Parathyroid adenoma (tissue), 2 donors: Measurements from ENCODE around the gene FAM234B.

ENCODE experiments used
- H2AFZ ChIP-seq: fragments of 300-600 bp; sonication (generic); one replicate; pipeline ENCODE4 v1.7.0; 2017; ENCODE audit warnings: antibody characterized with exemption, mild to moderate bottlenecking
- H3K27ac ChIP-seq: fragments of 300-600 bp; sonication (generic); one replicate; pipeline ENCODE4 v1.7.0; 2017
- H3K27me3 ChIP-seq: fragments of 300-600 bp; sonication (generic); one replicate; pipeline ENCODE4 v1.7.0; 2017; ENCODE audit warnings: low read length; ENCODE audit not compliant: control insufficient read depth, insufficient read depth
- H3K36me3 ChIP-seq: fragments of 300-600 bp; sonication (generic); one replicate; pipeline ENCODE4 v1.7.0; 2017; ENCODE audit warnings: low read length; ENCODE audit not compliant: control insufficient read depth, insufficient read depth
- H3K4me1 ChIP-seq: fragments of 300-600 bp; sonication (generic); one replicate; pipeline ENCODE4 v1.7.0; 2017; ENCODE audit warnings: control low read depth
- H3K4me2 ChIP-seq: fragments of 300-600 bp; sonication (generic); one replicate; pipeline ENCODE4 v1.7.0; 2017; ENCODE audit warnings: low read length
- H3K4me3 ChIP-seq: fragments of 300-600 bp; sonication (generic); one replicate; pipeline ENCODE4 v1.7.0; 2017; ENCODE audit warnings: low read depth, low read length
- H3K79me2 ChIP-seq: fragments of 300-600 bp; sonication (generic); one replicate; pipeline ENCODE4 v1.7.0; 2017; ENCODE audit warnings: control low read depth
- H3K9ac ChIP-seq: fragments of 300-600 bp; sonication (generic); one replicate; pipeline ENCODE4 v1.7.0; 2017; ENCODE audit warnings: mild to moderate bottlenecking
- H3K9me3 ChIP-seq: fragments of 300-600 bp; sonication (generic); one replicate; pipeline ENCODE4 v1.7.0; 2017; ENCODE audit warnings: low read length; ENCODE audit not compliant: control insufficient read depth
- TF ChIP-seq, protein P1 (sequence below): fragments of 300-600 bp; sonication (generic); IDR thresholded peaks from one replicate; pipeline ENCODE4 v1.7.0; 2017; ENCODE audit warnings: antibody characterized with exemption, mild to moderate bottlenecking
- donor health status: primary hyperparathyroidism.

Gene FAM234B

DNA sequence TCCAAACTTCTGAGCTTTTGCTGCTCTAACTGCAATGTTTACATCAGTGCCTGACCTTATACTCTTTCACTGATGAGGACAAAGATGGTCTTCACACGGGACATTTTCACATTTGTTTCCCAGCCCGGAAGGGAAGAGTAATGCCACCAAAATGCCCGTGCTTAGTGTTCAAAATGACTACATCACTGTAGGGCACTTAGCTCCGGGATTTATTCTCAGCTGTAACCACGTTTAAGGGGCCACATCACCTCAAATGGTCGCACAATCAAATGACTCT lies 56.4 kb downstream of the FAM234B start:
- no peak overlapping the region for H3K9ac ChIP-seq
- no peaks in the 10 kb centered on the region for H3K9me3 ChIP-seq
- H3K4me2 ChIP-seq, result no peak overlapping the region
- H3K36me3 ChIP-seq, result no peaks in the 10 kb centered on the region
- TF ChIP-seq, protein P1, sequence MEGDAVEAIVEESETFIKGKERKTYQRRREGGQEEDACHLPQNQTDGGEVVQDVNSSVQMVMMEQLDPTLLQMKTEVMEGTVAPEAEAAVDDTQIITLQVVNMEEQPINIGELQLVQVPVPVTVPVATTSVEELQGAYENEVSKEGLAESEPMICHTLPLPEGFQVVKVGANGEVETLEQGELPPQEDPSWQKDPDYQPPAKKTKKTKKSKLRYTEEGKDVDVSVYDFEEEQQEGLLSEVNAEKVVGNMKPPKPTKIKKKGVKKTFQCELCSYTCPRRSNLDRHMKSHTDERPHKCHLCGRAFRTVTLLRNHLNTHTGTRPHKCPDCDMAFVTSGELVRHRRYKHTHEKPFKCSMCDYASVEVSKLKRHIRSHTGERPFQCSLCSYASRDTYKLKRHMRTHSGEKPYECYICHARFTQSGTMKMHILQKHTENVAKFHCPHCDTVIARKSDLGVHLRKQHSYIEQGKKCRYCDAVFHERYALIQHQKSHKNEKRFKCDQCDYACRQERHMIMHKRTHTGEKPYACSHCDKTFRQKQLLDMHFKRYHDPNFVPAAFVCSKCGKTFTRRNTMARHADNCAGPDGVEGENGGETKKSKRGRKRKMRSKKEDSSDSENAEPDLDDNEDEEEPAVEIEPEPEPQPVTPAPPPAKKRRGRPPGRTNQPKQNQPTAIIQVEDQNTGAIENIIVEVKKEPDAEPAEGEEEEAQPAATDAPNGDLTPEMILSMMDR, result no peak
- peak overlapping the region; percentile 70 for H3K4me3 ChIP-seq
- no peaks in the 10 kb centered on the region for H3K27me3 ChIP-seq
- no peaks in the 10 kb centered on the region for H3K79me2 ChIP-seq
- peak overlapping the region; percentile 88 for H3K27ac ChIP-seq
- peaks cover 20% of the 10 kb centered on the region for H3K4me1 ChIP-seq
- H2AFZ ChIP-seq, result peak overlapping the region; percentile 94

DNA sequence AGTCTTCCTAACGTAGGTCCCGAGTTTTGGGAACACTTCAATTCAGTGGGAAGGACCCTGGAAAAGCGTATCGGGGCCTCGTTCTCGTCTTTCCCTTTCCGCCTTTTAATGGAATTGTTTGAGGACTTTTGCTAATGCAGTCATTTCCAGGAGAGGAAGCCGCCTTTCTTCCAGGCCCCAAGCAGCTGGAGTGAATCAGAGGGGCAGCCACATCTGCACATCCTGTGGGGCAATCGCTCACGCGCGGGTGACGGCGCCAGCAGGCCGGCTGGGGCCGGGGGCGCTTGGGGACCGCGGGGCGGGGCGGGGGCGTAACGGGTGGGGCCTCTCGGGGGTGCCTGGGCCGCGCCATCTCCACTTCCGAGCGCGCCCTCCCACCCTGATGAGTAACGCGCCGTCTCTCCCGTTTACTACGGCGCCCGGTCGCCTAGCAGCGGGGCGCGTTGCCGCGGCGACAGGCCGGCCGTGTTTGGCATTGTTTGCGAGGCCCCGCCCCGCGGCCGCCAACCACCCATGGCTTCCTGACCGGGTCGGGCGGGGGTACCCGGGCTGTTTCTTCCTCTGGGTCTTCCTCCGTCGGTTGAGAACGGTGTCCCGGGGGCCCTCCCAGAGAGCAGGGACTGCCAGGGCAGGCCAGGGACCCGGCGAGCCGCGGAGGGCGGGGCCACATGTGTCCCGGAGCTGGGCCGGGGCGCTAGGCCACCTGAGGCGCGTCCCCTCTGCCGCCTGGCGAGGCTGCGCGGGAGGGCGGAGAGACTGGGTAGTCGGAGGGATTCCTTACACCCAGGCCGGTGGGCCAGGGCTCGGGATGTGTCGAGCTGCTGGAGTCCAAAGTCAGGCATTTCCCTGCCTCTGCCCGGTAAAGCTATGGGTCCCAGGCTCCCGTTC lies 56.9 kb downstream of the FAM234B start:
- Histone ChIP-seq H3K27ac (peak overlapping the region; percentile 88), H3K4me3 (peak overlapping the region; percentile 70), H2AFZ (peak overlapping the region; percentile 94), H3K27me3 (no peaks in the 10 kb centered on the region), H3K9me3 (no peaks in the 10 kb centered on the region), H3K79me2 (no peaks in the 10 kb centered on the region), H3K9ac (peak overlapping the region; percentile 42), H3K4me2 (peak overlapping the region; percentile 87), H3K4me1 (peaks cover 20% of the 10 kb centered on the region), H3K36me3 (no peaks in the 10 kb centered on the region)
- TF ChIP-seq, protein P1, result no peak

DNA sequence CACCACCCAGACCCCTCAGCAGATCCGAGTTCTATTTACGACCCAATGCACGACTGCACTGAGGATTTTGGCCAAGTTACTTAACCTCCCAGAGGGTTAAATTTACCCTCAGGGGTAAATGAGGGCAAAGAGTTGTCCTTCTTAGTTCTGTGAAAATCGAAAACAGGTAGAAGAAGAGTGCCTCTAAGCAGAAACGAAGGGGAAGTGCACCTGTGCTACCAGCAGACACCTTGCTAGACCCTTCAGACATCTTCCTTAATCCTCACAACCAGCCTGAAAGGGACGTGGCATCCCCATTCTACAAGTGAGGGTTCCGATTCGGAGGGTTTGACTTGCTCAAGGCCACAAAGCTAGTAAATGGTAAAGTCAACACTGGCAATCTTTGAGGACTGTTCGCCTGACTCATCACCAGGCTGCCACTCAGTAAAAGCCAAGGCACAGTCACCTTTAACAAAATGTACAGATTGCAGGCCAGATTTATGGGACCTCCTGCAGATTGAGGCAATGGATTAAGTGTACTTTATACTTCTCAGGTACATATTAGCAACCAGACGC lies 57.7 kb downstream of the FAM234B start:
- Histone ChIP-seq H3K27ac (peak overlapping the region; percentile 88), H3K4me3 (peak overlapping the region; percentile 70), H3K4me1 (peaks cover 20% of the 10 kb centered on the region), H2AFZ (peak overlapping the region; percentile 94), H3K79me2 (no peaks in the 10 kb centered on the region), H3K36me3 (no peaks in the 10 kb centered on the region), H3K9me3 (no peaks in the 10 kb centered on the region), H3K27me3 (no peaks in the 10 kb centered on the region), H3K9ac (peak overlapping the region; percentile 42), H3K4me2 (peak overlapping the region; percentile 87)
- TF ChIP-seq, protein P1, result no peak

DNA sequence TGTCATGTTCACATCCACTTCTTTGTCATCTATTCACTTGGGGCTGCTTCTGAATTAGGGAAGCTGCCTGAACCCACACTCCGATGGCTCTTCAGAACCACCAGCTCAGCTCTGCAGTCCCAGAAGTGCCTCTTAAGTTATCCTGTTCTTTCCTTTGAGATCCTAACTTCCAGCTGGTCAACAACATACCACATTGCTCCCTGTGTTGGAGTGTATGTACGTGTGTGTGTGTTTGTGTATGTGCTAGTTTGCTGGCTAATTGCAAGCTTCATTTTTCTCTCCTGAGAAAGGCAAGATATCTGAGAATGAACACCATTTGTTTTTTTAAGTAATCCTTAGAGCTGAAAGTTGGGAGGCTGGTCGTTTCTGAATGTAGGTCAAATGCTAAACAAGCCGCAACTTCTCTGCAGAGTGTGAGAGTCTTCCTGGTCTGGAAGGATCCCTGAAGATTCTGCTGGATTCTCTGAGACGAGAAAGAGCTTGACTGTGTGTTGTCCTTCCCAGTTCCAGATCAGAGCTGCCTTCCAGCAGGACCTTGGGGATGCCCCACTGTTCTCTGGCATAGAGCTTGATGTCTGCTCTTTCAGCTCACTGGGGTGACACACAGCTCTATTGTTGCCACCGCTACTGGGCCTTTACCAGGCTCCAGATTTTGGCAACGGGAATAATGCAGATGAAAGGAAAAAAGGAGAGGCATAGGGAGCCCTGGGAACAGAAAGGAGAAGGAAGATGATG lies 58.4 kb downstream of the FAM234B start:
- H3K79me2 ChIP-seq, result no peaks in the 10 kb centered on the region
- H3K9me3 ChIP-seq, result no peaks in the 10 kb centered on the region
- no peak overlapping the region for H3K9ac ChIP-seq
- no peak overlapping the region for H3K4me3 ChIP-seq
- H3K27me3 ChIP-seq, result no peaks in the 10 kb centered on the region
- peak overlapping the region; percentile 94 for H2AFZ ChIP-seq
- H3K27ac ChIP-seq, result peak overlapping the region; percentile 88
- no peak overlapping the region for H3K4me2 ChIP-seq
- TF ChIP-seq, protein P1, result no peak
- peaks cover 19% of the 10 kb centered on the region for H3K4me1 ChIP-seq
- no peaks in the 10 kb centered on the region for H3K36me3 ChIP-seq
